SW 1271 (cell line): ENCODE data around the gene NFE2L3.
"Not testable (repeated sequence)": the region's sequence is repeated elsewhere in the genome, so short reads cannot be mapped to it uniquely, and the experiment has no call there.

Experiments
- DNase-seq, 2 experiments: peaks; one replicate each; lab custom pipeline; 2025; lab: John Stamatoyannopoulos, UW

Gene NFE2L3

GRCh38 chr7:26147030-26147429 lies 5.0 kb upstream of the NFE2L3 start:
- DNase-seq: no peak

GRCh38 chr7:26147646-26148306 lies 4.2 kb upstream of the NFE2L3 start:
- DNase-seq: not testable (repeated sequence)

- DNase-seq: not testable (repeated sequence)
Observed at GRCh38 chr7:26148307-26148700, 3.7 kb upstream of the NFE2L3 start.

- no peak for DNase-seq
Observed at GRCh38 chr7:26149391-26149977, 2.5 kb upstream of the NFE2L3 start.

- no peak for DNase-seq
Observed at GRCh38 chr7:26151096-26151495, 902 bp upstream of the NFE2L3 start.

- DNase-seq: no peak
Observed at GRCh38 chr7:26151650-26151952, 397 bp upstream of the NFE2L3 start.

- peak in 1 of 2 experiments; percentile 32 for DNase-seq
Observed at GRCh38 chr7:26152782-26153240, 813 bp downstream of the NFE2L3 start.

GRCh38 chr7:26153241-26153822 lies 1.3 kb downstream of the NFE2L3 start:
- DNase-seq: peak in 1 of 2 experiments; percentile 32

- peak; percentile 51 to 80 for DNase-seq
Observed at GRCh38 chr7:26153823-26154783, 2.1 kb downstream of the NFE2L3 start.

GRCh38 chr7:26155531-26156375 lies 3.8 kb downstream of the NFE2L3 start:
- DNase-seq: peak; percentile 67 to 80

GRCh38 chr7:26156451-26157420 lies 4.7 kb downstream of the NFE2L3 start:
- DNase-seq: peak; percentile 61 to 90

GRCh38 chr7:26157520-26158105 lies 5.6 kb downstream of the NFE2L3 start:
- DNase-seq: no peak

- no peak for DNase-seq
Observed at GRCh38 chr7:26159243-26159642, 7.2 kb downstream of the NFE2L3 start.

GRCh38 chr7:26160896-26161295 lies 8.9 kb downstream of the NFE2L3 start:
- no peak for DNase-seq

- no peak for DNase-seq
Observed at GRCh38 chr7:26162431-26162830, 10.4 kb downstream of the NFE2L3 start.

GRCh38 chr7:26163804-26164203 lies 11.8 kb downstream of the NFE2L3 start:
- DNase-seq: not testable (repeated sequence)

GRCh38 chr7:26165950-26166683 lies 14.1 kb downstream of the NFE2L3 start:
- no peak for DNase-seq

- no peak for DNase-seq
Observed at GRCh38 chr7:26166684-26167266, 14.8 kb downstream of the NFE2L3 start.
